A549 (cell line): ENCODE measurements around the gene RHOC. TPM values are rescaled to one million over a fixed set of nuclear protein-coding genes. Genes with fewer than 3 reads are reported as not detected.

Experiments used
- ATAC-seq, 2 experiments: fragments of 200-7000 bp in 1 of 2; fragments of >200 bp in 1 of 2; cut with Nextera tagmentation in 1 of 2; cut with Tn5 transposase in 1 of 2; 3 replicates each; pipeline versions ENCODE4 v1.8.0 to v1.9.1; 2018 to 2020; ENCODE audit warnings: mild to moderate bottlenecking in 1 of 2, moderate library complexity in 1 of 2
- CTCF ChIA-PET: fragments of 300-600 bp; sonication (Branson Sonifier 250); formaldehyde crosslinking; extraction: SDS; loops from one replicate; lab custom pipeline; 2021; ENCODE audit warnings: antibody characterized with exemption, inconsistent platforms; lab: Yijun Ruan, JAX
- POLR2A ChIA-PET: fragments of 350-600 bp; formaldehyde crosslinking; extraction: SDS; loops from one replicate; lab custom pipeline; 2021; ENCODE audit warnings: antibody characterized with exemption, inconsistent platforms; lab: Yijun Ruan, JAX
- DNase-seq, 2 experiments: peaks; one replicate each; pipeline versions ENCODE4 v3.0.0 to v3.0.0-alpha.2; 2011 to 2016; ENCODE audit warnings: low read depth in 1 of 2, low spot score in 1 of 2
- FAIRE-seq: peaks from 2 replicates; lab custom pipeline; 2011; peaks lifted over from hg19 to GRCh38; lab: Jason Lieb, UNC
- H3K27ac ChIP-seq, 2 experiments: fragments of >200 bp; sonication (Bioruptor Twin); formaldehyde crosslinking; 3 replicates each; pipeline ENCODE4 v1.5.1; 2016 to 2017
- H3K4me1 ChIP-seq: fragments of >200 bp; sonication (Bioruptor Twin); formaldehyde crosslinking; 3 replicates; pipeline ENCODE4 v1.6.1; 2016
- H3K4me2 ChIP-seq: fragments of >200 bp; sonication (Bioruptor Twin); formaldehyde crosslinking; 3 replicates; pipeline ENCODE4 v1.6.1; 2016
- H3K4me3 ChIP-seq: fragments of >200 bp; sonication (Bioruptor Twin); formaldehyde crosslinking; 3 replicates; pipeline ENCODE4 v1.5.1; 2016
- H3K9me3 ChIP-seq: fragments of >200 bp; sonication (Bioruptor Twin); formaldehyde crosslinking; 3 replicates; pipeline ENCODE4 v1.6.1; 2016
- BHLHE40 ChIP-seq: IDR thresholded peaks from 2 replicates; pipeline ENCODE4 v1.6.1; 2012; ENCODE audit warnings: low read depth, low read length, inconsistent platforms
- CHD2 ChIP-seq: fragments of 150-350 bp; IDR thresholded peaks from 2 replicates; pipeline ENCODE4 v1.6.1; 2014; ENCODE audit warnings: low read length; ENCODE audit not compliant: partially characterized antibody
- EHF ChIP-seq: fragments of 250-450 bp; sonication (Bioruptor Pico); IDR thresholded peaks from 2 replicates; pipeline ENCODE4 v1.5.0; 2020; ENCODE audit warnings: mild to moderate bottlenecking
- GATA3 ChIP-seq: IDR thresholded peaks from 2 replicates; pipeline ENCODE4 v1.6.1; 2012; ENCODE audit warnings: borderline replicate concordance
- HOXA7 ChIP-seq: fragments of 250-450 bp; sonication (Bioruptor Pico); IDR thresholded peaks from 2 replicates; pipeline ENCODE4 v1.5.0; 2020; ENCODE audit warnings: mild to moderate bottlenecking, moderate library complexity
- HOXB5 ChIP-seq: fragments of 250-450 bp; sonication (Bioruptor Pico); IDR thresholded peaks from 2 replicates; pipeline ENCODE4 v1.5.0; 2020; ENCODE audit warnings: mild to moderate bottlenecking, moderate library complexity
- JUN ChIP-seq, 2 experiments: fragments of >200 bp; sonication (Bioruptor Twin); formaldehyde crosslinking; IDR thresholded peaks; 2 replicates in 1 of 2; 3 replicates in 1 of 2; pipeline ENCODE4 v1.6.1; 2016 to 2017
- JUNB ChIP-seq: fragments of >200 bp; sonication (Bioruptor Twin); formaldehyde crosslinking; IDR thresholded peaks from 2 replicates; pipeline ENCODE4 v1.6.1; 2016
- MAZ ChIP-seq: fragments of 150-350 bp; IDR thresholded peaks from 2 replicates; pipeline ENCODE4 v1.6.1; 2014; ENCODE audit warnings: antibody characterized with exemption, low read depth, low read length, borderline replicate concordance
- NPAS2 ChIP-seq: fragments of 250-450 bp; sonication (Bioruptor Pico); IDR thresholded peaks from 2 replicates; pipeline ENCODE4 v1.8.0; 2022; ENCODE audit warnings: mild to moderate bottlenecking, moderate library complexity, borderline replicate concordance
- NR3C1 ChIP-seq: fragments of >200 bp; sonication (Bioruptor Twin); formaldehyde crosslinking; IDR thresholded peaks from 3 replicates; pipeline ENCODE4 v1.6.1; 2017
- POLR2A ChIP-seq: IDR thresholded peaks from 2 replicates; pipeline ENCODE4 v1.6.1; 2012; ENCODE audit warnings: mild to moderate bottlenecking, low read length
- POLR2AphosphoS2 ChIP-seq: conservative IDR thresholded peaks from 2 replicates; pipeline ENCODE4 v1.6.1; 2012; ENCODE audit warnings: low read length, improper control_type of control experiment, inconsistent platforms
- RFX5 ChIP-seq: fragments of 450-650 bp; IDR thresholded peaks from 2 replicates; pipeline ENCODE4 v1.7.1; 2014; ENCODE audit warnings: antibody characterized with exemption, mild to moderate bottlenecking, moderate library complexity
- ZFP36 ChIP-seq: fragments of 450-650 bp; IDR thresholded peaks from 2 replicates; pipeline ENCODE4 v1.6.1; 2014; ENCODE audit warnings: borderline replicate concordance; ENCODE audit not compliant: partially characterized antibody
- ZNF302 ChIP-seq: fragments of 250-450 bp; sonication (Bioruptor Pico); IDR thresholded peaks from 2 replicates; pipeline ENCODE4 v1.9.0; 2021; ENCODE audit warnings: inconsistent platforms, mild to moderate bottlenecking, moderate library complexity
- ZSCAN20 ChIP-seq: fragments of 250-450 bp; sonication (Bioruptor Pico); IDR thresholded peaks from 2 replicates; pipeline ENCODE4 v1.8.0; 2022; ENCODE audit warnings: mild to moderate bottlenecking, moderate library complexity
- WGBS: methylation state at CpG from one replicate; pipeline ENCODE4 v1.1.6; 2017; ENCODE audit errors: missing lambda C conversion rate; 5-methylcytosine and 5-hydroxymethylcytosine counted together
- polyA plus RNA-seq, 4 experiments: library from polyadenylated mRNA; depleted of rRNA in 3 of 4; stranded (reverse); fragments of >200 nt; fragmentation: RNase III in 1 of 4; extraction: RNeasy Plus Mini Kit Qiagen cat#74134 plus additional on column Dnase treatment in 1 of 4; gene quantifications; 2 replicates in 3 of 4; 3 replicates in 1 of 4; pipeline ENCODE4 v1.2.3, GENCODE V29; 2011 to 2017
- TF ChIP-seq, protein P1 (sequence below): fragments of >200 bp; sonication (Bioruptor Twin); formaldehyde crosslinking; IDR thresholded peaks from 3 replicates; pipeline ENCODE4 v1.6.1; 2016
- TF ChIP-seq, protein P2 (sequence below): fragments of 200-600 bp; sonication (generic); IDR thresholded peaks from 2 replicates; pipeline ENCODE4 v1.6.1; 2016; ENCODE audit warnings: antibody characterized with exemption, mild to moderate bottlenecking, moderate library complexity
- TF ChIP-seq, protein P3 (sequence below): IDR thresholded peaks from 2 replicates; pipeline ENCODE4 v1.6.1; 2012

RHOC gene
- polyA plus RNA-seq, 2 of the 4 experiments (the other 2 are of a cell fraction): 255 to 296 TPM

DNA sequence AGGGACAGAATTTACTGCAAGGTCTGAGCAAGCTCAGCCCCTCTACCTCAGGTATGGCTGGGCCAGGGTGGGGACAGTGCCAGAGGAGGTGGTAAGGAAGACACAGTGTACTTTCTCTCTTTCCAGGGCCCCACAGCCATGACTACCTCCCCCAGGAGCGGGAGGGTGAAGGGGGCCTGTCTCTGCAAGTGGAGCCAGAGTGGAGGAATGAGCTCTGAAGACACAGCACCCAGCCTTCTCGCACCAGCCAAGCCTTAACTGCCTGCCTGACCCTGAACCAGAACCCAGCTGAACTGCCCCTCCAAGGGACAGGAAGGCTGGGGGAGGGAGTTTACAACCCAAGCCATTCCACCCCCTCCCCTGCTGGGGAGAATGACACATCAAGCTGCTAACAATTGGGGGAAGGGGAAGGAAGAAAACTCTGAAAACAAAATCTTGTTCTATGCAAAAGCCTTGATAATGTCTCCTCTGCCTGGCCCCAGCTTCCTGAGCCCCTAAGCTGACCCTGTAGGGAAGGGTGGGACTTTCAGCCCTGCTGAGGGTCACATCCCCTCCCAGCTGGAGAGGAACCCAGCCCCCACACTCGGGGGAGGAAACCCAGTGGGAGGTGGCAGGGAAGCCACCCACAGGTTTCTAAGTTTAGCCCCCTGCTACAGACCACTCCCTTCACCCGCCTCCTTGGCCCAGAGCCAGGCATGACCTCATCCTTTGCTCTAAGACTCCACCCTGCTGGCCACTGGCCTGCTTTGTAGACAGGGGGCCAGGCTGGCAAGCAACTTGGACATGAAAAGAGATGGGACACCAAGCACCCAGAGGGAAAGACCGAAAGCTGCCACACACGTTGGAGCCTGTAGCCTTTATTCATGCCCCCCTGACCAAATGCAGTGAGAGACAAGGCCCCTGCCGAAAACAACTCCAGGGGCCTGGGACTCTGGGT is 6.4 kb downstream of the RHOC start:
- POLR2A ChIA-PET: interaction anchor here (1.7 kb wide), 1 partner anchor 26 kb away, joined by 6 read pairs; the partner anchor contains the start of gene MOV10

DNA sequence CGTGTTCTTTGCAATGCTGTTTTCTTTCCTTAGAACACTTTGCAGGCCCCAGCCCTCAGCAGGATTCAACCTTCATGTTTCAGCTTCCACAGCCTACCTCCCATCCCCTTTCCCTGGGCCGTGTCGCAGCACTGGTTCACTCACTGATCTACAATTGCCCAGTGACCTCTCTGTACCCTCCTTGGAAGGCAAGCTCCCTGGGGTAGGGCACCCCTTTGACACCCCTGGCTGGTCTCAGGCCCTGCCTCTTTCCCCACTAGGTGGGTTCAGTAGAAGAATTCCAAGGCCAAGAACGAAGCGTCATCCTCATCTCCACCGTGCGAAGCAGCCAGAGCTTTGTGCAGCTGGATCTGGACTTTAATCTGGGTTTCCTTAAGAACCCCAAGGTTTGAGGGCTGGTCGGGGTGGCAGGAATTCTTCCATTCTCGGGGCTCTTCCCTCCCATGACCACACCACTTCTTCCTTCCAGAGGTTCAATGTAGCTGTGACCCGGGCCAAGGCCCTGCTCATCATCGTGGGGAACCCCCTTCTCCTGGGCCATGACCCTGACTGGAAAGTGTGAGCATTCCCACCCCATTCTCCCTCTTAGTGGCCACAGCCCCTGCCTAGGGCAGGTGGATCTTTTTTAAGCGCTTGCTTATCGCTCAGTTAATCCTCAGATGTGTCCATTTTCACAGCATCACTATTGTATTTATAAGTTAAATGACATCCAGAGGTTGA is 7.3 kb downstream of the RHOC start:
- Histone ChIP-seq H3K4me2 (peak overlapping the region; percentile 86), H3K9me3 (no peaks in the 10 kb centered on the region), H3K4me1 (peaks cover 64% of the 10 kb centered on the region), H3K4me3 (no peak overlapping the region), H3K27ac (peak overlapping the region; percentile 81 to 100; a peak in 5 of 6 replicates)
- no peak for ATAC-seq
- POLR2A ChIA-PET: interaction anchor here (1.7 kb wide), 1 partner anchor 25 kb away, joined by 6 read pairs; the partner anchor contains the start of gene MOV10
- DNase-seq: no peak
- CTCF ChIA-PET: interaction anchor here (0.9 to 2.0 kb wide), 4 partner anchors 8 to 198 kb away, joined by 3 to 7 read pairs (median 4); no protein-coding TSS in a partner anchor
- 76% methylated on average over 13 of the region's 13 CpGs for WGBS
- no peak for FAIRE-seq
- TF ChIP-seq ZNF302 (CRISPR knock-in tag) (no peak), BHLHE40 (no peak), HOXB5 (CRISPR knock-in tag) (no peak)
- TF ChIP-seq, protein P1, sequence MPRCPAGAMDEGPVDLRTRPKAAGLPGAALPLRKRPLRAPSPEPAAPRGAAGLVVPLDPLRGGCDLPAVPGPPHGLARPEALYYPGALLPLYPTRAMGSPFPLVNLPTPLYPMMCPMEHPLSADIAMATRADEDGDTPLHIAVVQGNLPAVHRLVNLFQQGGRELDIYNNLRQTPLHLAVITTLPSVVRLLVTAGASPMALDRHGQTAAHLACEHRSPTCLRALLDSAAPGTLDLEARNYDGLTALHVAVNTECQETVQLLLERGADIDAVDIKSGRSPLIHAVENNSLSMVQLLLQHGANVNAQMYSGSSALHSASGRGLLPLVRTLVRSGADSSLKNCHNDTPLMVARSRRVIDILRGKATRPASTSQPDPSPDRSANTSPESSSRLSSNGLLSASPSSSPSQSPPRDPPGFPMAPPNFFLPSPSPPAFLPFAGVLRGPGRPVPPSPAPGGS: no peak

More for the DNA sequence above, 6.4 kb downstream of the RHOC start:
- Histone ChIP-seq H3K4me3 (peak overlapping the region; percentile 20; the same call in 2 of the 3 replicates), H3K9me3 (no peaks in the 10 kb centered on the region), H3K4me1 (peaks cover 65% of the 10 kb centered on the region), H3K27ac (peak overlapping the region; percentile 81 to 100), H3K4me2 (peak overlapping the region; percentile 86)
- ATAC-seq: peak; percentile 35 to 59; a peak in 3 of 6 replicates
- TF ChIP-seq POLR2A (no peak), HOXB5 (CRISPR knock-in tag) (no peak), MAZ (no peak), HOXA7 (no peak), NPAS2 (CRISPR knock-in tag) (no peak), RFX5 (no peak), ZSCAN20 (CRISPR knock-in tag) (no peak), ZFP36 (no peak), JUN (IDR thresholded peaks at IDR 0.05) (peak; percentile 25 to 65; a peak in 3 of 5 replicates), EHF (CRISPR knock-in tag) (no peak), GATA3 (peak; percentile 44; the same call in 1 of the 2 replicates), POLR2AphosphoS2 (no peak), BHLHE40 (no peak), CHD2 (no peak), JUNB (peak; percentile 13; the same call in 1 of the 2 replicates), NR3C1 (no peak)
- TF ChIP-seq, protein P2, sequence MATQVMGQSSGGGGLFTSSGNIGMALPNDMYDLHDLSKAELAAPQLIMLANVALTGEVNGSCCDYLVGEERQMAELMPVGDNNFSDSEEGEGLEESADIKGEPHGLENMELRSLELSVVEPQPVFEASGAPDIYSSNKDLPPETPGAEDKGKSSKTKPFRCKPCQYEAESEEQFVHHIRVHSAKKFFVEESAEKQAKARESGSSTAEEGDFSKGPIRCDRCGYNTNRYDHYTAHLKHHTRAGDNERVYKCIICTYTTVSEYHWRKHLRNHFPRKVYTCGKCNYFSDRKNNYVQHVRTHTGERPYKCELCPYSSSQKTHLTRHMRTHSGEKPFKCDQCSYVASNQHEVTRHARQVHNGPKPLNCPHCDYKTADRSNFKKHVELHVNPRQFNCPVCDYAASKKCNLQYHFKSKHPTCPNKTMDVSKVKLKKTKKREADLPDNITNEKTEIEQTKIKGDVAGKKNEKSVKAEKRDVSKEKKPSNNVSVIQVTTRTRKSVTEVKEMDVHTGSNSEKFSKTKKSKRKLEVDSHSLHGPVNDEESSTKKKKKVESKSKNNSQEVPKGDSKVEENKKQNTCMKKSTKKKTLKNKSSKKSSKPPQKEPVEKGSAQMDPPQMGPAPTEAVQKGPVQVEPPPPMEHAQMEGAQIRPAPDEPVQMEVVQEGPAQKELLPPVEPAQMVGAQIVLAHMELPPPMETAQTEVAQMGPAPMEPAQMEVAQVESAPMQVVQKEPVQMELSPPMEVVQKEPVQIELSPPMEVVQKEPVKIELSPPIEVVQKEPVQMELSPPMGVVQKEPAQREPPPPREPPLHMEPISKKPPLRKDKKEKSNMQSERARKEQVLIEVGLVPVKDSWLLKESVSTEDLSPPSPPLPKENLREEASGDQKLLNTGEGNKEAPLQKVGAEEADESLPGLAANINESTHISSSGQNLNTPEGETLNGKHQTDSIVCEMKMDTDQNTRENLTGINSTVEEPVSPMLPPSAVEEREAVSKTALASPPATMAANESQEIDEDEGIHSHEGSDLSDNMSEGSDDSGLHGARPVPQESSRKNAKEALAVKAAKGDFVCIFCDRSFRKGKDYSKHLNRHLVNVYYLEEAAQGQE: no peak
- TF ChIP-seq, protein P1: 0 out of 3 replicates have a peak, but pooled peaks have one; percentile 25
- TF ChIP-seq, protein P3, sequence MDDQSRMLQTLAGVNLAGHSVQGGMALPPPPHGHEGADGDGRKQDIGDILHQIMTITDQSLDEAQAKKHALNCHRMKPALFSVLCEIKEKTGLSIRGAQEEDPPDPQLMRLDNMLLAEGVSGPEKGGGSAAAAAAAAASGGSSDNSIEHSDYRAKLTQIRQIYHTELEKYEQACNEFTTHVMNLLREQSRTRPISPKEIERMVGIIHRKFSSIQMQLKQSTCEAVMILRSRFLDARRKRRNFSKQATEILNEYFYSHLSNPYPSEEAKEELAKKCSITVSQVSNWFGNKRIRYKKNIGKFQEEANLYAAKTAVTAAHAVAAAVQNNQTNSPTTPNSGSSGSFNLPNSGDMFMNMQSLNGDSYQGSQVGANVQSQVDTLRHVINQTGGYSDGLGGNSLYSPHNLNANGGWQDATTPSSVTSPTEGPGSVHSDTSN: peak; percentile 27; the same call in 1 of the 2 replicates
- 31% methylated on average over 3 of the region's 7 CpGs for whole genome bisulfite sequencing
- no peak for FAIRE-seq
- CTCF ChIA-PET: no interaction called here
- DNase-seq: peak; percentile 57 to 84
